ENCODE results near the gene MTA1.
A peak's percentile ranks its signal among the peaks of the same experiment; 100 is the strongest.

The MTA1 gene

GRCh38 chr14:105399466-105399775 lies 20.2 kb upstream of the MTA1 start:
- TF ChIP-seq JUND (IDR thresholded peaks at IDR 0.05; ENCODE audit: low read depth), result no peak
- in situ Hi-C loops (cut with HindIII; ENCODE audit: low pct_unique_long_range_greater_than_20kb, low sequenced_read_pairs), result no loop called here
- no peak for DNase-seq (ENCODE audit: low read depth in 1 of 2, low spot score in 1 of 2)

GRCh38 chr14:105400016-105400415 lies 19.6 kb upstream of the MTA1 start:
- TF ChIP-seq JUND (IDR thresholded peaks at IDR 0.05; ENCODE audit: low read depth), result no peak
- no peak for DNase-seq (ENCODE audit: low read depth in 1 of 2, low spot score in 1 of 2)
- in situ Hi-C loops (cut with HindIII; ENCODE audit: low pct_unique_long_range_greater_than_20kb, low sequenced_read_pairs), result no loop called here

GRCh38 chr14:105401699-105402098 lies 17.9 kb upstream of the MTA1 start:
- in situ Hi-C loops (cut with HindIII; ENCODE audit: low pct_unique_long_range_greater_than_20kb, low sequenced_read_pairs), result no loop called here
- no peak for DNase-seq (ENCODE audit: low read depth in 1 of 2, low spot score in 1 of 2)
- TF ChIP-seq JUND (IDR thresholded peaks at IDR 0.05; ENCODE audit: low read depth), result no peak

GRCh38 chr14:105408592-105408991 lies 11.0 kb upstream of the MTA1 start:
- no peak for DNase-seq (ENCODE audit: low read depth in 1 of 2, low spot score in 1 of 2)
- TF ChIP-seq JUND (IDR thresholded peaks at IDR 0.05; ENCODE audit: low read depth), result no peak
- in situ Hi-C loops (cut with HindIII; ENCODE audit: low pct_unique_long_range_greater_than_20kb, low sequenced_read_pairs), result no loop called here

GRCh38 chr14:105409364-105409763 lies 10.3 kb upstream of the MTA1 start:
- no peak for DNase-seq (ENCODE audit: low read depth in 1 of 2, low spot score in 1 of 2)
- in situ Hi-C loops (cut with HindIII; ENCODE audit: low pct_unique_long_range_greater_than_20kb, low sequenced_read_pairs), result no loop called here
- TF ChIP-seq JUND (IDR thresholded peaks at IDR 0.05; ENCODE audit: low read depth), result no peak

- DNase-seq (ENCODE audit: low read depth in 1 of 2, low spot score in 1 of 2), result no peak
- no peak for TF ChIP-seq JUND (IDR thresholded peaks at IDR 0.05; ENCODE audit: low read depth)
- in situ Hi-C loops (cut with HindIII; ENCODE audit: low pct_unique_long_range_greater_than_20kb, low sequenced_read_pairs), result no loop called here
Observed at GRCh38 chr14:105410642-105411016, 9.0 kb upstream of the MTA1 start.

GRCh38 chr14:105411017-105411941 lies 8.3 kb upstream of the MTA1 start:
- DNase-seq (ENCODE audit: low read depth in 1 of 2, low spot score in 1 of 2), result peak; percentile 65 to 98
- no peak for TF ChIP-seq JUND (IDR thresholded peaks at IDR 0.05; ENCODE audit: low read depth)
- in situ Hi-C loops (cut with HindIII; ENCODE audit: low pct_unique_long_range_greater_than_20kb, low sequenced_read_pairs), result no loop called here

- no peak for TF ChIP-seq JUND (IDR thresholded peaks at IDR 0.05; ENCODE audit: low read depth)
- DNase-seq (ENCODE audit: low read depth in 1 of 2, low spot score in 1 of 2), result no peak
Observed at GRCh38 chr14:105411985-105412770, 7.4 kb upstream of the MTA1 start.

GRCh38 chr14:105412771-105413543 lies 6.7 kb upstream of the MTA1 start:
- no peak for DNase-seq (ENCODE audit: low read depth in 1 of 2, low spot score in 1 of 2)
- TF ChIP-seq JUND (IDR thresholded peaks at IDR 0.05; ENCODE audit: low read depth), result no peak
- in situ Hi-C loops (cut with HindIII; ENCODE audit: low pct_unique_long_range_greater_than_20kb, low sequenced_read_pairs), result no loop called here

More at GRCh38 chr14:105411985-105412770, 7.4 kb upstream of the MTA1 start:
- in situ Hi-C loops (cut with HindIII; ENCODE audit: low pct_unique_long_range_greater_than_20kb, low sequenced_read_pairs), result no loop called here

GRCh38 chr14:105413544-105413886 lies 6.1 kb upstream of the MTA1 start:
- TF ChIP-seq JUND (IDR thresholded peaks at IDR 0.05; ENCODE audit: low read depth), result no peak
- no peak for DNase-seq (ENCODE audit: low read depth in 1 of 2, low spot score in 1 of 2)
- in situ Hi-C loops (cut with HindIII; ENCODE audit: low pct_unique_long_range_greater_than_20kb, low sequenced_read_pairs), result no loop called here

GRCh38 chr14:105414456-105415371 lies 4.9 kb upstream of the MTA1 start:
- in situ Hi-C loops (cut with HindIII; ENCODE audit: low pct_unique_long_range_greater_than_20kb, low sequenced_read_pairs), result no loop called here
- no peak for TF ChIP-seq JUND (IDR thresholded peaks at IDR 0.05; ENCODE audit: low read depth)

More at GRCh38 chr14:105414456-105415371, 4.9 kb upstream of the MTA1 start:
- peak; percentile 83 to 91 for DNase-seq (ENCODE audit: low read depth in 1 of 2, low spot score in 1 of 2)

Data from T47D (cell line).